Liver (tissue), 9 donors: Measurements from ENCODE around the gene GGACT. TPM values are rescaled to one million over a fixed set of nuclear protein-coding genes. Genes with fewer than 3 reads are reported as not detected.

ENCODE experiments used
- DNase-seq: peaks from one replicate; pipeline ENCODE4 v3.0.0-alpha.2; 2017; ENCODE audit warnings: low spot score
- H3K27ac ChIP-seq, 2 donors: one replicate each; pipeline ENCODE4 v1.7.0; 2013; ENCODE audit warnings: inconsistent platforms in 2 of 2, low read length in 2 of 2, control low read depth in 1 of 2, low read depth in 1 of 2, mild to moderate bottlenecking in 1 of 2
- H3K27me3 ChIP-seq, 4 donors: one replicate each; pipeline versions ENCODE4 v1.6.1 to v1.7.0; 2013; ENCODE audit warnings: low read length in 3 of 4, inconsistent platforms in 1 of 4, mild to moderate bottlenecking in 1 of 4, moderate library complexity in 1 of 4; ENCODE audit not compliant: control insufficient read depth in 4 of 4, insufficient read depth in 4 of 4
- H3K36me3 ChIP-seq, 4 donors: one replicate each; pipeline versions ENCODE4 v1.6.1 to v1.7.0; 2013; ENCODE audit warnings: low read length in 3 of 4, mild to moderate bottlenecking in 3 of 4, low read depth in 1 of 4, moderate library complexity in 1 of 4; ENCODE audit not compliant: control insufficient read depth in 4 of 4, insufficient read depth in 3 of 4
- H3K4me1 ChIP-seq, 4 donors: one replicate each; pipeline versions ENCODE4 v1.6.1 to v1.7.0; 2013; ENCODE audit warnings: low read length in 3 of 4, mild to moderate bottlenecking in 3 of 4, moderate library complexity in 1 of 4; ENCODE audit not compliant: control insufficient read depth in 4 of 4, insufficient read depth in 4 of 4
- H3K4me3 ChIP-seq, 3 donors: one replicate each; pipeline versions ENCODE4 v1.6.1 to v1.7.0; 2013; ENCODE audit warnings: low read length in 3 of 3, control low read depth in 1 of 3, low read depth in 1 of 3, mild to moderate bottlenecking in 1 of 3
- H3K9ac ChIP-seq, 2 donors: one replicate each; pipeline ENCODE4 v1.7.0; 2013; ENCODE audit warnings: low read length in 2 of 2, mild to moderate bottlenecking in 2 of 2, moderate library complexity in 2 of 2, control low read depth in 1 of 2, low read depth in 1 of 2
- H3K9me3 ChIP-seq, 4 donors: one replicate each; pipeline versions ENCODE4 v1.6.1 to v1.7.0; 2013; ENCODE audit warnings: low read length in 3 of 4; ENCODE audit not compliant: control insufficient read depth in 4 of 4
- EGR1 ChIP-seq, 2 donors: IDR thresholded peaks; 2 replicates each; pipeline ENCODE4 v1.6.1; 2016 to 2018; ENCODE audit warnings: antibody characterized with exemption in 2 of 2, low read depth in 2 of 2
- GABPA ChIP-seq, 2 donors: IDR thresholded peaks in 1 of 2; conservative IDR thresholded peaks in 1 of 2; 2 replicates each; pipeline ENCODE4 v1.6.1; 2016; ENCODE audit warnings: antibody characterized with exemption in 2 of 2, mild to moderate bottlenecking in 1 of 2, moderate library complexity in 1 of 2
- HNF4A ChIP-seq, 2 donors: conservative IDR thresholded peaks; 2 replicates each; pipeline ENCODE4 v1.6.1; 2016; ENCODE audit warnings: antibody characterized with exemption in 2 of 2, mild to moderate bottlenecking in 2 of 2
- JUND ChIP-seq, 2 donors: IDR thresholded peaks; 2 replicates each; pipeline ENCODE4 v1.6.1; 2016; ENCODE audit warnings: antibody characterized with exemption in 2 of 2
- NR2F2 ChIP-seq: IDR thresholded peaks from 2 replicates; pipeline ENCODE4 v1.6.1; 2016; ENCODE audit warnings: antibody characterized with exemption
- RAD21 ChIP-seq, 2 donors: IDR thresholded peaks; 2 replicates each; pipeline ENCODE4 v1.6.1; 2016; ENCODE audit warnings: antibody characterized with exemption in 2 of 2, mild to moderate bottlenecking in 2 of 2
- RXRA ChIP-seq, 2 donors: IDR thresholded peaks; 2 replicates each; pipeline ENCODE4 v1.6.1; 2017 to 2018; ENCODE audit warnings: antibody characterized with exemption in 2 of 2, mild to moderate bottlenecking in 1 of 2
- SP1 ChIP-seq: IDR thresholded peaks from 2 replicates; pipeline ENCODE4 v1.6.1; 2018; ENCODE audit warnings: antibody characterized with exemption, mild to moderate bottlenecking
- TAF1 ChIP-seq: conservative IDR thresholded peaks from 2 replicates; pipeline ENCODE4 v1.6.1; 2016; ENCODE audit warnings: antibody characterized with exemption, mild to moderate bottlenecking
- WGBS: extraction: QIAGEN DNeasy Blood & Tissue Kit; methylation state at CpG from one replicate; pipeline ENCODE4 v1.1.7; 2013; 5-methylcytosine and 5-hydroxymethylcytosine counted together
- polyA plus RNA-seq, 2 donors: library from polyadenylated mRNA; stranded (reverse) in 1 of 2; unstranded in 1 of 2; fragments of 200-250 nt in 1 of 2; fragments of >200 nt in 1 of 2; fragmentation: Nextera tagmentation in 1 of 2; extraction: Ambion mirVana in 1 of 2; gene quantifications; one replicate each; pipeline versions ENCODE4 v1.2.1 to v1.2.3, GENCODE V29; 2013 to 2015
- total RNA-seq, 2 donors: library from RNA; depleted of rRNA; stranded (reverse); fragments of >200 nt; gene quantifications; one replicate each; pipeline ENCODE4 v1.2.3, GENCODE V29; 2014
- TF ChIP-seq, protein P1 (sequence below): fragments of 150-350 bp; IDR thresholded peaks from 2 replicates; pipeline ENCODE4 v1.5.1; 2017; ENCODE audit warnings: improper control_type of control experiment, low read depth, low read length; ENCODE audit not compliant: missing input control
- TF ChIP-seq, protein P2 (sequence below): IDR thresholded peaks from 2 replicates; pipeline ENCODE4 v1.6.1; 2016; ENCODE audit warnings: antibody characterized with exemption
- TF ChIP-seq, protein P3 (sequence below): IDR thresholded peaks from 2 replicates; pipeline ENCODE4 v1.6.1; 2016; ENCODE audit warnings: antibody characterized with exemption
- TF ChIP-seq, protein P4 (sequence below): IDR thresholded peaks from 2 replicates; pipeline ENCODE4 v1.6.1; 2016; ENCODE audit warnings: antibody characterized with exemption
- donor health status: healthy.
- donor health status: healthy.
- donor health status: healthy.
- donor health status: healthy.
- donor health status: healthy.

The GGACT gene
- total and polyA plus RNA-seq, 4 donors, result 2.5 to 6.3 (median 4.1) TPM

DNA sequence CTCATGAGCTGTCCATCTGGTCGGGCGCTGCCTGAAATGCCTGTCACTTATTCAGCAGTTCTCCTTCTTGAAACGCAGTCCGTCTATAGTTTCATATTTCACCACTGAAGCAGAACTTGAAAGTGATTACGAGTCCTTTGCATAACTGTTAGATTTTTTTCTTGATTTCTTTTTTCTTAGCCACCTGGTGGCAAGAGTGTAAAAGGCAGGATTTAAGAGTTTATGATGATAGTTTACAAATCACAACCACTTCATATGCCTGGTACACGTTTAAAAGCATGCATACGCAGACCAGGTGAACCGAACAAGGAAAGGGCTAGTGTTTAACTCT is 45.8 kb downstream of the GGACT start:
- Histone ChIP-seq H3K9ac (no peak overlapping the region), H3K27me3 (no peaks in the 10 kb centered on the region), H3K27ac (no peak overlapping the region), H3K4me1 (peaks cover 3 to 35% (median 26%) of the 10 kb centered on the region in 4 donors), H3K9me3 (no peaks in the 10 kb centered on the region), H3K36me3 (no peaks in the 10 kb centered on the region), H3K4me3 (no peak overlapping the region)
- WGBS, result 51% methylated on average over 8 of the region's 8 CpGs
- no peak for DNase-seq
- TF ChIP-seq NR2F2 (no peak), RAD21 (IDR thresholded peaks at IDR 0.05) (peak; percentile 54 to 76)
- TF ChIP-seq, protein P1, sequence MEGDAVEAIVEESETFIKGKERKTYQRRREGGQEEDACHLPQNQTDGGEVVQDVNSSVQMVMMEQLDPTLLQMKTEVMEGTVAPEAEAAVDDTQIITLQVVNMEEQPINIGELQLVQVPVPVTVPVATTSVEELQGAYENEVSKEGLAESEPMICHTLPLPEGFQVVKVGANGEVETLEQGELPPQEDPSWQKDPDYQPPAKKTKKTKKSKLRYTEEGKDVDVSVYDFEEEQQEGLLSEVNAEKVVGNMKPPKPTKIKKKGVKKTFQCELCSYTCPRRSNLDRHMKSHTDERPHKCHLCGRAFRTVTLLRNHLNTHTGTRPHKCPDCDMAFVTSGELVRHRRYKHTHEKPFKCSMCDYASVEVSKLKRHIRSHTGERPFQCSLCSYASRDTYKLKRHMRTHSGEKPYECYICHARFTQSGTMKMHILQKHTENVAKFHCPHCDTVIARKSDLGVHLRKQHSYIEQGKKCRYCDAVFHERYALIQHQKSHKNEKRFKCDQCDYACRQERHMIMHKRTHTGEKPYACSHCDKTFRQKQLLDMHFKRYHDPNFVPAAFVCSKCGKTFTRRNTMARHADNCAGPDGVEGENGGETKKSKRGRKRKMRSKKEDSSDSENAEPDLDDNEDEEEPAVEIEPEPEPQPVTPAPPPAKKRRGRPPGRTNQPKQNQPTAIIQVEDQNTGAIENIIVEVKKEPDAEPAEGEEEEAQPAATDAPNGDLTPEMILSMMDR, result peak; percentile 42

DNA sequence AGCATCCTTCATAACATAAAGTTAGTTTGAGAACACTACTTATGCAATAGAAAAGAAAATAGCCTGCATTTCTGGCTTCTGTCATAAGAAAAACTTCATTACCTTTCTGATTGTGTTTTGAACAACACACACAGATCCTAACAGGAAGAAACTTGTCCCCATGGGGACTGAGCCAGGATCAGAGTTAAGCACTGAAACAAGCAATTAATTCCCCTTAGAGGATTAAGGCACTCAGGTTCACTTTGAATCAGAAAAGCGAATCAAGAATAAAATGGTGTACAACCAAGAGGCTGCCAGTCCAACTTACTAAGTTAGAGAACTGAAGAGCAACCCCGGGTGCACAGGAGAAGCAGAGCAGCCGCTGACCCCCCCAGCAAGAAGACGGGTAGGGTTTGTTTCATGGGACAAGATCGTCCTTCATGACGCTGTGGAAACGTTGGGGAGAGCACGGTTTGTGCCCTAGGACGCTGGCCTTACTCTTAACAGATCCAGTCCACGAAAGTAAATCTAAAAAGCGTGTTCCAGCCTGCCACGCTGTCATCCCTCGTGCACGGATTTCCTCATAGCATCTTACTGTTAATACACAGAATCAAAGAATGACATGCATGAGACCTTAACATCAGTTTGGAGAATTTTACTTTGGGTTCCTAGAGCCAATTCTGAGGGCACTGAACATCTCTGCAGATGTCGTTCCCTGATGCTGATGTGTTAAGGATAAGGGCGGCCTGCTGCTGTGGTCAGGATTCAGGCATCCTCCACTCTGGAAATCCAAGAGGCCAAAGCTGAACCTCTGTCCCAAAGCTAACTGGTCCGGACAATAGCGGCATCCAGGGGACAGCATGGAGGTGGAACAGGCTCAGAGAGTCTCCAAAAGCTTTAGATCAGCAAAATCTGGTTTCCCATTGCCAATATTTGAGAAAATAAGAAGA is 46.4 kb downstream of the GGACT start:
- Histone ChIP-seq H3K27me3 (no peaks in the 10 kb centered on the region), H3K4me1 (peaks cover 3 to 31% (median 21%) of the 10 kb centered on the region in 4 donors), H3K4me3 (no peak overlapping the region), H3K27ac (no peak overlapping the region), H3K9ac (no peak overlapping the region), H3K9me3 (no peaks in the 10 kb centered on the region), H3K36me3 (no peaks in the 10 kb centered on the region)
- TF ChIP-seq, protein P2, sequence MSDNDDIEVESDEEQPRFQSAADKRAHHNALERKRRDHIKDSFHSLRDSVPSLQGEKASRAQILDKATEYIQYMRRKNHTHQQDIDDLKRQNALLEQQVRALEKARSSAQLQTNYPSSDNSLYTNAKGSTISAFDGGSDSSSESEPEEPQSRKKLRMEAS, result no peak
- TF ChIP-seq TAF1 (no peak), NR2F2 (no peak), RXRA (IDR thresholded peaks at IDR 0.05) (no peak)
- DNase-seq, result no peak
- 97% methylated on average over 18 of the region's 18 CpGs for WGBS

DNA sequence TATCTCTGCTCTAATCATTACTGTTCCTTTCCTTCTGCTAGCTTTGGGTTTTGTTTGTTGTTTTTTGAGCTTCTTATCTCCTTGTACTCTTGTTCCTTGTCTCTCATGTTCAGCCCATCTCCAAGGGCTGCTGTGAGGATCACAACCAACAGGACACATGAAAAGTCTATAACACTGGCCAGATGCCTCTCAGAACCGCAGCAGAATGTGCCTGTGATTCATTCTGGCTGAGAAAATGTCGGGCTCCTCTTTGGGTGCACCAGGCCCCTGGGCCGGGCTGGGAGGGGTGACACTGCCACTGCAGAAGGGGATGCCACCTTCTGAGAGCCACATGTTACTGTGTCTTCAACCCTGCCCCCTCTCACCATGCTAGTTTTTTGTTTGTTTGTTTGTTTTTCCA is 48.0 kb downstream of the GGACT start:
- no peaks in the 10 kb centered on the region for H3K9me3 ChIP-seq
- TF ChIP-seq HNF4A (conservative IDR thresholded peaks at IDR 0.05), result no peak
- TF ChIP-seq, protein P3, sequence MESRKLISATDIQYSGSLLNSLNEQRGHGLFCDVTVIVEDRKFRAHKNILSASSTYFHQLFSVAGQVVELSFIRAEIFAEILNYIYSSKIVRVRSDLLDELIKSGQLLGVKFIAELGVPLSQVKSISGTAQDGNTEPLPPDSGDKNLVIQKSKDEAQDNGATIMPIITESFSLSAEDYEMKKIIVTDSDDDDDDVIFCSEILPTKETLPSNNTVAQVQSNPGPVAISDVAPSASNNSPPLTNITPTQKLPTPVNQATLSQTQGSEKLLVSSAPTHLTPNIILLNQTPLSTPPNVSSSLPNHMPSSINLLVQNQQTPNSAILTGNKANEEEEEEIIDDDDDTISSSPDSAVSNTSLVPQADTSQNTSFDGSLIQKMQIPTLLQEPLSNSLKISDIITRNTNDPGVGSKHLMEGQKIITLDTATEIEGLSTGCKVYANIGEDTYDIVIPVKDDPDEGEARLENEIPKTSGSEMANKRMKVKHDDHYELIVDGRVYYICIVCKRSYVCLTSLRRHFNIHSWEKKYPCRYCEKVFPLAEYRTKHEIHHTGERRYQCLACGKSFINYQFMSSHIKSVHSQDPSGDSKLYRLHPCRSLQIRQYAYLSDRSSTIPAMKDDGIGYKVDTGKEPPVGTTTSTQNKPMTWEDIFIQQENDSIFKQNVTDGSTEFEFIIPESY, result no peak
- TF ChIP-seq JUND (IDR thresholded peaks at IDR 0.05), result no peak
- no peak for TF ChIP-seq TAF1
- TF ChIP-seq, protein P4, sequence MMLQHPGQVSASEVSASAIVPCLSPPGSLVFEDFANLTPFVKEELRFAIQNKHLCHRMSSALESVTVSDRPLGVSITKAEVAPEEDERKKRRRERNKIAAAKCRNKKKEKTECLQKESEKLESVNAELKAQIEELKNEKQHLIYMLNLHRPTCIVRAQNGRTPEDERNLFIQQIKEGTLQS, result no peak
- no peak for TF ChIP-seq NR2F2
- TF ChIP-seq RAD21 (IDR thresholded peaks at IDR 0.05), result no peak
- TF ChIP-seq, protein P1, result no peak
- TF ChIP-seq EGR1 (IDR thresholded peaks at IDR 0.05; ENCODE audit: low read depth in 2 of 2), result no peak
- no peak for TF ChIP-seq SP1
- TF ChIP-seq GABPA (IDR thresholded peaks at IDR 0.05 in 1 of 2, conservative IDR thresholded peaks at IDR 0.05 in 1 of 2), result no peak
- no peak for DNase-seq
- no peak overlapping the region for H3K27ac ChIP-seq
- WGBS, result 93% methylated on average over 3 of the region's 3 CpGs
- H3K4me3 ChIP-seq, result no peak overlapping the region
- H3K36me3 ChIP-seq, result no peaks in the 10 kb centered on the region
- no peaks in the 10 kb centered on the region for H3K27me3 ChIP-seq
- no peak overlapping the region for H3K9ac ChIP-seq
- H3K4me1 ChIP-seq, result peaks cover 3 to 30% (median 20%) of the 10 kb centered on the region in 4 donors
